ENCODE measurements around the gene FGB.

GRCh38 chr4:154620111-154620510 lies 57.3 kb downstream of the FGB start:
- no peak for TF ChIP-seq FOXM1 (IDR thresholded peaks at IDR 0.05; ENCODE audit: borderline replicate concordance)
- no peak for TF ChIP-seq L3MBTL2 (conservative IDR thresholded peaks at IDR 0.05)
- no peak for TF ChIP-seq FOXA1 (IDR thresholded peaks at IDR 0.05)
- TF ChIP-seq SUZ12 (IDR thresholded peaks at IDR 0.05): no peak
- no peak for TF ChIP-seq FOXK2 (IDR thresholded peaks at IDR 0.05)
- TF ChIP-seq PKNOX1 (IDR thresholded peaks at IDR 0.05): no peak
- TF ChIP-seq BHLHE40 (IDR thresholded peaks at IDR 0.05; ENCODE audit: borderline replicate concordance): no peak
- TF ChIP-seq SP1 (IDR thresholded peaks at IDR 0.05): no peak
- no peak for TF ChIP-seq NFRKB (IDR thresholded peaks at IDR 0.05)
- TF ChIP-seq TARDBP (IDR thresholded peaks at IDR 0.05): no peak
